NCI-H1417 treated with DMSO at 0.1 percent for 48 hours (cell line): Measurements from ENCODE around the gene AHSA1.

Source experiments
- DNase-seq: peaks from one replicate; lab custom pipeline; 2025; lab: John Stamatoyannopoulos, UW

The AHSA1 gene

GRCh38 chr14:77473921-77474320, 16.0 kb downstream of the AHSA1 start:
- DNase-seq: no peak

GRCh38 chr14:77474479-77475177, 16.7 kb downstream of the AHSA1 start:
- no peak for DNase-seq

- DNase-seq: no peak
These were observed 17.7 kb downstream of the AHSA1 start for GRCh38 chr14:77475432-77476115.

- DNase-seq: no peak
These were observed 20.1 kb downstream of the AHSA1 start for GRCh38 chr14:77478029-77478428.

- DNase-seq: no peak
These were observed 20.9 kb downstream of the AHSA1 start for GRCh38 chr14:77478796-77479195.

- no peak for DNase-seq
These were observed 24.5 kb downstream of the AHSA1 start for GRCh38 chr14:77482422-77482821.

- DNase-seq: no peak
These were observed 27.4 kb downstream of the AHSA1 start for GRCh38 chr14:77485256-77485655.

GRCh38 chr14:77485901-77486678, 28.2 kb downstream of the AHSA1 start:
- no peak for DNase-seq

- no peak for DNase-seq
These were observed 30.7 kb downstream of the AHSA1 start for GRCh38 chr14:77488558-77488957.

GRCh38 chr14:77489041-77489440, 31.1 kb downstream of the AHSA1 start:
- DNase-seq: no peak

- DNase-seq: no peak
These were observed 32.6 kb downstream of the AHSA1 start for GRCh38 chr14:77490347-77490986.

GRCh38 chr14:77491056-77491455, 33.2 kb downstream of the AHSA1 start:
- DNase-seq: no peak

GRCh38 chr14:77495334-77495733, 37.4 kb downstream of the AHSA1 start:
- no peak for DNase-seq

- DNase-seq: no peak
These were observed 40.5 kb downstream of the AHSA1 start, which contains the start of gene ISM2 for GRCh38 chr14:77498120-77498979. Gene ISM2, minus strand, starts transcription at chr14:77498816. Its CDS starts 23 bp downstream, at chr14:77498793.

GRCh38 chr14:77498984-77499527, 41.2 kb downstream of the AHSA1 start:
- DNase-seq: no peak

GRCh38 chr14:77502109-77502782, 44.4 kb downstream of the AHSA1 start:
- DNase-seq: no peak

- no peak for DNase-seq
These were observed 45.2 kb downstream of the AHSA1 start for GRCh38 chr14:77503138-77503537.

GRCh38 chr14:77505031-77505430, 47.1 kb downstream of the AHSA1 start:
- DNase-seq: no peak

- no peak for DNase-seq
These were observed 49.9 kb downstream of the AHSA1 start for GRCh38 chr14:77507762-77508161.

GRCh38 chr14:77508249-77508648, 50.4 kb downstream of the AHSA1 start:
- no peak for DNase-seq
